Fibroblast of pulmonary artery (primary cell): ENCODE measurements around the gene MAP4K3.

Experiments used
- DNase-seq: peaks from one replicate; pipeline ENCODE4 v3.0.0-alpha.2; 2010; ENCODE audit warnings: low read depth
- H3K4me3 ChIP-seq: replicated peaks from 2 replicates; pipeline ENCODE4 v1.5.1; 2011; ENCODE audit warnings: low read depth, mild to moderate bottlenecking, control low read depth, low read length, moderate library complexity
- TF ChIP-seq, protein P1 (sequence below): IDR thresholded peaks from 2 replicates; pipeline ENCODE4 v1.5.1; 2011; ENCODE audit warnings: mild to moderate bottlenecking, control low read depth, low read length, inconsistent platforms; ENCODE audit errors: missing control alignments

The MAP4K3 gene

DNA sequence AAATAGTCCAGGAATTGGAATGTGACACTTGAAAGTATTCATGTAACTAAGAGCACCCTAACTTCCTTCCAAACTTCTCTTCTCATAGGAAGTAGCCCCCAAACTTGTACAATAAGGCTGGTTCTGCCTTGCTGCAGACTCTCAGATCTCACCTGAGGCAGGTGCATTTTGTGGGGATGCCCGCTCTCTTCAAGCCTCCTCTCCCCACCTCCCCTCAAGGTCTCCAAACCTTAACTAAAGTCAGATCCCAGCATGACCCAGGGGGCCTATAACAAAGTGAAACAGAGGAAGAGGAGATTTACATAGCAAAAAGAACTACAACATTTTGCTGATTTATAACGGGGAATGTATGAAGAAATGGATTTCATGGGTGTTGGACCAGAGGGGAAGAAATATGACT lies 216.9 kb downstream of the MAP4K3 start:
- TF ChIP-seq, protein P1, sequence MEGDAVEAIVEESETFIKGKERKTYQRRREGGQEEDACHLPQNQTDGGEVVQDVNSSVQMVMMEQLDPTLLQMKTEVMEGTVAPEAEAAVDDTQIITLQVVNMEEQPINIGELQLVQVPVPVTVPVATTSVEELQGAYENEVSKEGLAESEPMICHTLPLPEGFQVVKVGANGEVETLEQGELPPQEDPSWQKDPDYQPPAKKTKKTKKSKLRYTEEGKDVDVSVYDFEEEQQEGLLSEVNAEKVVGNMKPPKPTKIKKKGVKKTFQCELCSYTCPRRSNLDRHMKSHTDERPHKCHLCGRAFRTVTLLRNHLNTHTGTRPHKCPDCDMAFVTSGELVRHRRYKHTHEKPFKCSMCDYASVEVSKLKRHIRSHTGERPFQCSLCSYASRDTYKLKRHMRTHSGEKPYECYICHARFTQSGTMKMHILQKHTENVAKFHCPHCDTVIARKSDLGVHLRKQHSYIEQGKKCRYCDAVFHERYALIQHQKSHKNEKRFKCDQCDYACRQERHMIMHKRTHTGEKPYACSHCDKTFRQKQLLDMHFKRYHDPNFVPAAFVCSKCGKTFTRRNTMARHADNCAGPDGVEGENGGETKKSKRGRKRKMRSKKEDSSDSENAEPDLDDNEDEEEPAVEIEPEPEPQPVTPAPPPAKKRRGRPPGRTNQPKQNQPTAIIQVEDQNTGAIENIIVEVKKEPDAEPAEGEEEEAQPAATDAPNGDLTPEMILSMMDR = no peak
- H3K4me3 ChIP-seq = no peak overlapping the region
- DNase-seq = no peak

DNA sequence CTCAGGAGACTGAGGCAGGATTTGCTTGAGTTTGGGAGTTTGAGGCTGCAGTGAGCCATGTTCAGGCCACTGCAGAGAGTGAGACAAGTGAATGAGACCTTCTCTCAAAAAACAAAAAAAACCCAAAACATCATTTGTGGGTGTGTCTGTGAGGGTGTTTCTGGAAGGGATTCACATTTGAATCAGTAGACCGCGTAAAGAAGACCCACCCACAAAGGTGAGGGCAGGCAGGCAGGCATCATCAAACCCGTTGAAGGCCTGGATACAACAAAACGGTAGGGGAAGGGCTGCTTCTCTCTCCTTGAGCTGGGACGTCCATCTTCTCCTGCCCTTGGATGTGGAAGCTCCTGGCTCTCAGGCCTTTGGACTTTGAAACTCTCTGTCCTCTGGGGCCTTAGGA lies 218.7 kb downstream of the MAP4K3 start:
- TF ChIP-seq, protein P1 = no peak
- H3K4me3 ChIP-seq = no peak overlapping the region
- DNase-seq = no peak

DNA sequence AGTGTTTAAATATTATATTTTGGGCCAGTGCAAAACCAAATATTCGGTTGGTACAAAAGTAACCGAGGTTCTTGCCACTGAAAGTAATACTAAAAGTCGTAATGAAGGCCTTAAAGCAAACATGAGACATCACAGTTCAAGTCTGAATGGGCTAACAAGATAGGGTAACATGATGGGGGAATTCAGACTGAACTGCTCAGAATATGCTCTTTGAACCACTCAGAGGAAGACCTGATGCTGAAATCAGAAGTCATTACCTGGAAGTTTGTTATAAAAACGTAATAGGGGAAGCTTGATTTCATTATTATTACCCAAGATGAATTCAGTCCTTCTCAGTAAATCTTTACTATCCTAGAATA lies 219.9 kb downstream of the MAP4K3 start:
- TF ChIP-seq, protein P1 = no peak
- H3K4me3 ChIP-seq = no peak overlapping the region
- no peak for DNase-seq

DNA sequence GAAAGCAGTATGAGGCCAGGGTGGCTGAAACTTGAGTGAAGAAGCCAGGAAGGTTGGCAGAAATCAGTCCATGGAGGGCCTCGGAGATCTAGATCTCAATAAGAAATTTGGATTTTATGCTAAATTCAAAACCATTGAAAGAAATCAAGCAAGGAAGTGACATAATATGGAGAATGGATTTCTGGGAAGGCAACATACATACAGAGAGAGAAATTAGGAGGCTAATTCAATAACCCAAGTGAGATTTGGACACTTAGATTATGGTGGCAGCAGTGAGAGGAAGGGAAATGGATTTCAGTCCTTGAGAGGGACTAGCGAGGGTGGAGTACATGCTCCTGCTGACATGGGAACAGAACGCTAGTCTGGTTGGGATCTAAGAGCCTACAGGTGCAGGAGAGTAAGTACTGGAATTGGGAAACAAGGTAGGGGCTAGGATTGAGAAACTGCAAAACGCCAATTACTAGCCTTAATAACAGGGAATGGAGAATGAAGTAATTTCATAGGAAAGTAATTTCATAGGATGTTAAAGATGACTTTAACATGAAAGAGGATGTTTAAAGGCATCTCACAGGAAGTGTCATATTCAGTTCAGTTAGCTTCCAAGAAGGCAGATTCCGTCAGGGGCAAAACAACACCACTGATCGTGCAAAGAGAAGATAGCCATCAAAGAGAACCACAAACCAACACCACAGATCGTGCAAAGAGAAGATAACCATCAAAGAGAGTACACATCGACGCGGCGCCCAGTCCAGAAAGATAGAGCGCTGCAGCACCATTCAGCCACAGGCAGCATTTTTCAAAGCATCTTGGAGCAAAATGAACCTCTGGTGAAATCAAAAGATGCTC lies 220.5 kb downstream of the MAP4K3 start:
- no peak overlapping the region for H3K4me3 ChIP-seq
- DNase-seq = no peak
- TF ChIP-seq, protein P1 = no peak

DNA sequence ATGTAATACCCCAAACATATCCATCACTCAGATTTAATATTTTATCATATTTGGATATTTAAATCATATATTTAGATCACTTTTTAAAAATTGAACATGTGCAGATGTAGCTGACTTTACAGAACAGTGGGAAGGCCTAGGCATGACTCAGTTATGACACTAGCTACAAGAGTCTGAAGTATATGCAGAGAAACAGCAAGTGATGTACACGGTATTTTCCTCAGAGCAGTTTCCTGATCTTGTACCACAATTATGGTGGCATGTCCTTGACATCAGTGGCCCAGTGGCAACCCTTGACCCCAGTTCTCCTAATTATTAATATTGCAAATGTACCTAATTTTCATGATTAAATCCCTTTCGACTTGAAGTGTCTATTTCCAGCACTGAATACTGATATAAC lies 221.5 kb downstream of the MAP4K3 start:
- no peak for DNase-seq
- TF ChIP-seq, protein P1 = no peak
- no peak overlapping the region for H3K4me3 ChIP-seq

DNA sequence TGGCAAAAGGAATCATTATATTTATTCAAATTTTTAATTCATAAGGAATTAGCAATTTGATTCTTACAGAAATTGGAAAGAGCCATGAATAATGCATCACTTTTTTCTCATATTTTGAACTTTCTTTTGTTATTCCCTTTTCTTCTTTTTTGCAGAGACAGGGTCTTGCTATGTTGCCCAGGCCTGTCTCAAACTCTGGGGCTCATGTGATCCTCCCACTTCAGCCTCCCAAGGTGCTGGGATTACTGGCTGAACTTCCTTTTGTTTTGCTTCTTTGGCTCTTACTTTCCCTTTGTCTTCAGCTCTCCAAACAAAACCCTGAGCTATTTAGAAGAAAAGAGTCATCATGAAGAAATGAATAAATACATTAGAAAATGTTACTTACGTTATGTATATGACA lies 224.1 kb downstream of the MAP4K3 start:
- no peak overlapping the region for H3K4me3 ChIP-seq
- no peak for DNase-seq
- TF ChIP-seq, protein P1 = no peak

DNA sequence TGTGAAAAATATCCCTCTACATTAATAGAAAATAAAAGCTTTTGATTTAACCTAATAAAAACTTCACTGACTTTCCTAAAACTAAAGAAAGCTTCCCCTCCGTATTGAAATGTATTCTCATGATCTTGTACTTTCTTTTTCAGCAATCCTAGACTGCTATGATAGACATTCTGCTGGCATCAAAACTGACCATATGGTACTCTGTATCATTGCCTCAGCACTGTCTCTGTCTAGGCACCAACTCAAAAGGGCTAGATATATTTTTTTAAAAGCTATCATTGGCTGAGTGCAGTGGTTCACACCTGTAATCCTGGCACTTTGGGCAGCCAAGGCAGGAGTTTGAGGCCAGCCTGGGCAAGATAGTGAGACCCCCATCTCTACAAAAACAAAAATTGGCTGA lies 226.2 kb downstream of the MAP4K3 start:
- TF ChIP-seq, protein P1 = no peak
- DNase-seq = no peak
- H3K4me3 ChIP-seq = no peak overlapping the region
